ENCODE data around the gene UBASH3B.
"Not testable (repeated sequence)": the region's sequence is repeated elsewhere in the genome, so short reads cannot be mapped to it uniquely, and the experiment has no call there.

The UBASH3B gene

GRCh38 chr11:122711362-122711761 is 55.8 kb downstream of the UBASH3B start:
- no peak for DNase-seq

GRCh38 chr11:122711831-122712381 is 56.4 kb downstream of the UBASH3B start:
- DNase-seq = no peak

- no peak for DNase-seq
Observed at GRCh38 chr11:122714004-122714403, 58.5 kb downstream of the UBASH3B start.

- no peak for DNase-seq
Observed at GRCh38 chr11:122714484-122714883, 59.0 kb downstream of the UBASH3B start.

- no peak for DNase-seq
Observed at GRCh38 chr11:122715548-122716440, 60.3 kb downstream of the UBASH3B start.

- no peak for DNase-seq
Observed at GRCh38 chr11:122717264-122717867, 61.8 kb downstream of the UBASH3B start.

GRCh38 chr11:122720107-122720881 is 64.8 kb downstream of the UBASH3B start:
- no peak for DNase-seq

GRCh38 chr11:122721201-122721963 is 65.9 kb downstream of the UBASH3B start:
- DNase-seq = no peak

GRCh38 chr11:122721964-122722266 is 66.4 kb downstream of the UBASH3B start:
- no peak for DNase-seq

- DNase-seq = no peak
Observed at GRCh38 chr11:122723106-122723505, 67.6 kb downstream of the UBASH3B start.

GRCh38 chr11:122723576-122723975 is 68.1 kb downstream of the UBASH3B start:
- no peak for DNase-seq

- no peak for DNase-seq
Observed at GRCh38 chr11:122724520-122724919, 69.0 kb downstream of the UBASH3B start.

- no peak for DNase-seq
Observed at GRCh38 chr11:122726028-122726427, 70.5 kb downstream of the UBASH3B start.

- DNase-seq = peak; percentile 54
Observed at GRCh38 chr11:122727101-122727929, 71.8 kb downstream of the UBASH3B start.

- no peak for DNase-seq
Observed at GRCh38 chr11:122728561-122728960, 73.0 kb downstream of the UBASH3B start.

GRCh38 chr11:122729139-122729538 is 73.6 kb downstream of the UBASH3B start:
- DNase-seq = no peak

GRCh38 chr11:122730694-122731093 is 75.2 kb downstream of the UBASH3B start:
- not testable (repeated sequence) for DNase-seq

GRCh38 chr11:122731500-122731913 is 76.0 kb downstream of the UBASH3B start:
- DNase-seq = no peak

GRCh38 chr11:122732342-122733315 is 77.1 kb downstream of the UBASH3B start:
- no peak for DNase-seq

- DNase-seq = no peak
Observed at GRCh38 chr11:122733318-122733717, 77.8 kb downstream of the UBASH3B start.
